ENCODE measurements around the gene CEBPG.
A peak's percentile ranks its signal among the peaks of the same experiment; 100 is the strongest.

Gene CEBPG

GRCh38 chr19:33373453-33374235 lies at the start of gene CEBPG:
TSS of gene CEBPG (plus strand) at chr19:33373709. CDS start at chr19:33379240, 5,531 bp downstream.
- peak; percentile 93 for DNase-seq

- DNase-seq: no peak
Measured at GRCh38 chr19:33324628-33325027, 48.9 kb upstream of the CEBPG start.

GRCh38 chr19:33325920-33326319 lies 47.6 kb upstream of the CEBPG start:
- DNase-seq: no peak

GRCh38 chr19:33329060-33329459 lies 44.4 kb upstream of the CEBPG start:
- DNase-seq: no peak

GRCh38 chr19:33329736-33330135 lies 43.8 kb upstream of the CEBPG start:
- DNase-seq: no peak

- no peak for DNase-seq
Measured at GRCh38 chr19:33332248-33332647, 41.3 kb upstream of the CEBPG start.

GRCh38 chr19:33333151-33333550 lies 40.4 kb upstream of the CEBPG start:
- DNase-seq: no peak

- no peak for DNase-seq
Measured at GRCh38 chr19:33333642-33334041, 39.9 kb upstream of the CEBPG start.

GRCh38 chr19:33334271-33334670 lies 39.2 kb upstream of the CEBPG start:
- DNase-seq: no peak

GRCh38 chr19:33335446-33335845 lies 38.1 kb upstream of the CEBPG start:
- DNase-seq: no peak

GRCh38 chr19:33339016-33339984 lies 34.2 kb upstream of the CEBPG start:
- DNase-seq: no peak

GRCh38 chr19:33340991-33341390 lies 32.5 kb upstream of the CEBPG start:
- no peak for DNase-seq

GRCh38 chr19:33343301-33343700 lies 30.2 kb upstream of the CEBPG start:
- DNase-seq: no peak

- no peak for DNase-seq
Measured at GRCh38 chr19:33343859-33344572, 29.5 kb upstream of the CEBPG start.

- no peak for DNase-seq
Measured at GRCh38 chr19:33344573-33344925, 29.0 kb upstream of the CEBPG start.

- no peak for DNase-seq
Measured at GRCh38 chr19:33345163-33345562, 28.3 kb upstream of the CEBPG start.

- no peak for DNase-seq
Measured at GRCh38 chr19:33346665-33347064, 26.8 kb upstream of the CEBPG start.

GRCh38 chr19:33347300-33347699 lies 26.2 kb upstream of the CEBPG start:
- no peak for DNase-seq

GRCh38 chr19:33348301-33349010 lies 25.1 kb upstream of the CEBPG start:
- DNase-seq: no peak

- DNase-seq: no peak
Measured at GRCh38 chr19:33349319-33350289, 23.9 kb upstream of the CEBPG start.
